Activated CD8-positive, alpha-beta memory T cell treated with anti-CD3 and anti-CD28 coated beads for 1 hour (primary cell): ENCODE results near the gene CKMT1B.
"Not testable (repeated sequence)": the region's sequence is repeated elsewhere in the genome, so short reads cannot be mapped to it uniquely, and the experiment has no call there.

Experiments used
- DNase-seq, 2 donors: peaks; one replicate each; pipeline ENCODE4 v3.0.0-alpha.2; 2020; ENCODE audit warnings: low read depth in 1 of 2; ENCODE audit errors: extremely low read depth in 1 of 2

The CKMT1B gene

DNA sequence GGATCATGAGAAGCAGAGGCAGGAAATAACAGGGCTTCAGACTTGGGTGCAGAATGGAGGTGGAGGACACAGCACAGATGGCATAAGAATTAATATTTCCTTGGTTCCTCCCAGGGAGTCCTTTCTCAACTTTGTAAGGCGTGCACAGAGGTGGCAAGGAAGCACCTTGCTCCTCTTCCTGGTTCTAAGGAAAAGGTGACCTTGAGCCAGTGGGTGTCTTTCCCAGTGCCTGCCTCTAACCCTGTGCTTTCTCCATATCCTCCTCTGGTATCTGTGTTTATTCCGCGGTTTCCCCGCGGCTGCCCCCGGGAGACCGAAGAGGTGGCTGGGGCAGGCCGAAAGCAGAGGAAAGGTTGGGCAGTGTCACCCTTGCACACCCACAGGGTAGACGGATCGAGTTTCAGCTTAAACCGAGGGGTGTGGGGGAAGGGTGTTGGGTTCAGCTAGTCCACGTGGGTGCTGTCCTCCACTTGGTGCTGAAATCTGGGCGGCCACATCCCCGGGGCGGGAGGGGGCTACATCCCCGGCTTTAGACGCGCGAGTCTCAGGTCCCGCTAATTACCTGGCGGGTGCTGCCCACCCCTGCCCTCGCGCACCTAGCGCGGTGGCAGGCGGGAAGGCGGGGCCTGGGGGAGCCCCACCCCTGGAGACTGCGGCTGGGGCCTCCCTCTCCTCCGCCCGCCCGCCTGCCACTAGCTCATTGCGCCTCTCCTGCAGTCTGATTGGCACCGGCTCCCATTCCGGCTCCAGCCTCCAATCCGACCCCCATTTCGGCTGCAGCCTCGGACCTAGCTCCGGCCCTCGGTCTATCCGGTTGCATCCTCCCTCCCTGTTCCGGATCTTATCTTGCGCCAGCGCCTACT is at the start of gene CKMT1B:
Gene CKMT1B, plus strand, starts transcription at position 700 of the 863 bp plus-strand sequence. CDS start 192 bp downstream, outside the sequence.
- DNase-seq, result not testable (repeated sequence)

- DNase-seq, result no peak
Observed at GRCh38 chr15:43544266-43544665, 49.6 kb upstream of the CKMT1B start.

DNA sequence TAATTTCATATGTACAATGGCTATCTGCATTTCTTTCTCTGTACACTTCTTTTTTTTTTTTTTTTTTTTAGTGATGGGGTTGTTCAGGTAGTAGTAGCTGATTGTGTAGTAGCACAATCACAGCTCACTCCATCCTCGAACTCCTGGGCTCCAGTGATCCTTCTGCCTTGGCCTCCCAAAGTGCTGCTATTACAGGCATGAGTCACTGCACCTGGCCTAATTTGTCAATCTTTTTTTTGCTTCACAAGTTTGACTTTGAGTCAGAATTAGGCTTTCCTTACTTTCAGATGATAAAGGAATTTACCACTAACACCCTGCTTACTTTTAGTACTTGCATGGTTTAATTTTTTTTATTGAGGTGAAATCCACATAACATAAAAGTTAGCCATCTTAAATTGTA is 48.4 kb upstream of the CKMT1B start:
- DNase-seq, result no peak

- no peak for DNase-seq
Observed at GRCh38 chr15:43547539-43547938, 46.3 kb upstream of the CKMT1B start.

- no peak for DNase-seq
Observed at GRCh38 chr15:43550527-43551363, 43.1 kb upstream of the CKMT1B start.

DNA sequence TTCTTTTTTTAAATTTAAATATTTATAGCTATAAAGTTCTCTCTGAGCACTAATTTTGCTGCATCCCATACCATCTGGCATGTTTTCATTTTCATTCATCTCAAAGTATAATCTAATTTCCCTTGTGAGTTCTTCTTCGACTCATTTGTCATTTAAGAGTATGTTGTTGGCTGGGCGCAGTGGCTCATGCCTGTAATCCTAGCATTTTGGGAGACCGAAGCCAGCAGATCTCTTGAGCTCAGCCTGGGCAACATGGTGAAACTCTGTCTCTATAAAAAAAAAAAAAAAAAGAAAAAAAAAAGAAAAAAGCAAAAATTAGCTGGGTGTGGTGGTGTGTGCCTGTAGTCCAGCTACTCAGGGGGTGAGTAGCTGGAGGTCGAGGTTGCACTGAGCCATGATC is 41.6 kb upstream of the CKMT1B start:
- no peak for DNase-seq

- no peak for DNase-seq
Observed at GRCh38 chr15:43552986-43553385, 40.8 kb upstream of the CKMT1B start.

DNA sequence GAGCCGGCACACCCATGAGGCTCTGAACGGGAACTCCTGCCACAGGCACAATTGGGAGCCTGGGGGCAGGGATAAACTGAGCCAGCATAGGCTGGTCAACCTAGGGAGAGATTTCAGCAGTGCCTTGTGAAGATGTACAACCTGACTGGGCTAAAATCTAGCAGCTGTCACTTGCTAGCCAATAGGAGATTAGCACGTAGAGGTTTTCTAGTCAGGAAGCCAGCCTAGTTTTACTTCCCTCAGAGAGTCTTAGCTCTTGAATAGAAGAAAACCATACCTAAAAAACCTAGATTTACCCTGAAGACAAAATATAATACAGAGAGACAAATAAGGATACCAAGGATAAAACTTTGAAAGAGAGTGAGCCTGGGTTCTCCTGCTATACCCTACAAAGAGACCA is 31.1 kb upstream of the CKMT1B start:
- DNase-seq, result not testable (repeated sequence)

- DNase-seq, result not testable (repeated sequence)
Observed at GRCh38 chr15:43563793-43564192, 30.0 kb upstream of the CKMT1B start.

GRCh38 chr15:43566615-43567014 is 27.2 kb upstream of the CKMT1B start:
- DNase-seq, result not testable (repeated sequence)

GRCh38 chr15:43574607-43575006 is 19.2 kb upstream of the CKMT1B start:
- DNase-seq, result not testable (repeated sequence)

DNA sequence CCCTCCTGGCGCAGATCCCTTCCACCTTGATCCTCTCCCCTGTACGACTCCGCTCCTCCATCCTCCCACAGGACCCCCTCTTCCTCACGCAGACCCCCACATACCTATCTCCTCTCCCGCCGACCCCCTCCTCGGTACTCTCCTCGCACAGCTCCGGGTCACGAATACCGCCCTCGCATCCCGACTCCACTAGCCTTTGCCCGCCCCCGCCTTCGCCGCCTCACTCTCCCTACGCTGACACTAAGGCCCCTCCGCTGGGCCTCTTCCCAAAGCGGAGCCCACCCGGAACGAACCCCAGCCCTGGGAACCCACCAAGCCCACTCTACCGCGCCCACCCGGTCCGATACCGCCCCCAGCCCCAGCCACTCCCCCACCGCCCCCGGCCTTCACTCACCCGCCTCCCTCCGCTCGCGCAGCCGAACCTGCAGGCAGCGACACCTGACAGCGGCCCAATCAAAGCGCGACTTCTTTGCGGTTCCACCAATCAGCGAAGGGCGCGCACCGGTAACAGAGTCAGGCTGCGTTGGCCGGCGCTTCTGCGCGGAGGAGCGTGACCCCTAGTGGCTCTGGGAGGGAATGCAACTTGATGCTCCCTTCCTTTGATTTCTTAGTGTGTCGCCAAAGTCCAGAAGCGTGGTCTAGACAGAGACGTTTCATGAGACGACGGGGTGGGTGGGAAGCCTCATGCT is 3.9 kb upstream of the CKMT1B start, which contains the start of gene PPIP5K1:
Gene PPIP5K1, minus strand, starts transcription at position 431 of the 689 bp plus-strand sequence. CDS start 5,704 bp downstream, outside the sequence.
- not testable (repeated sequence) for DNase-seq

- not testable (repeated sequence) for DNase-seq
Observed at GRCh38 chr15:43592841-43593240, 986 bp upstream of the CKMT1B start.

DNA sequence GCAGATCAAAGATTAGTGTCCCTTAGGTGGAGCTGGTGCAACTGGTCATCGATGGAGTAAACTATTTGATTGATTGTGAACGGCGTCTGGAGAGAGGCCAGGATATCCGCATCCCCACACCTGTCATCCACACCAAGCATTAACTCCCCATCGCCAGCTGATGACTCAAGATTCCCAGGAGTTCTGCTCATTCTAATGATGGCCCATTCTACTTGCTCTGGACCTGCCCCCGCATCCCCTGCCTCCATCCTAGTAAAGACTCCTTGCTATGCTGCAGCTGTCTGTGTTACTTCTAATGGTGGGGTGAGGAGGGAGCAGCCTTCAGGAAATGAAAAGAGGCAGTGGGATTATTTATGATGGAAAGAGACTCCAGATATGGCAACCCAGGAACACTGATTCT is 5.3 kb downstream of the CKMT1B start:
- DNase-seq, result not testable (repeated sequence)

- DNase-seq, result not testable (repeated sequence)
Observed at GRCh38 chr15:43600200-43600599, 6.4 kb downstream of the CKMT1B start.

DNA sequence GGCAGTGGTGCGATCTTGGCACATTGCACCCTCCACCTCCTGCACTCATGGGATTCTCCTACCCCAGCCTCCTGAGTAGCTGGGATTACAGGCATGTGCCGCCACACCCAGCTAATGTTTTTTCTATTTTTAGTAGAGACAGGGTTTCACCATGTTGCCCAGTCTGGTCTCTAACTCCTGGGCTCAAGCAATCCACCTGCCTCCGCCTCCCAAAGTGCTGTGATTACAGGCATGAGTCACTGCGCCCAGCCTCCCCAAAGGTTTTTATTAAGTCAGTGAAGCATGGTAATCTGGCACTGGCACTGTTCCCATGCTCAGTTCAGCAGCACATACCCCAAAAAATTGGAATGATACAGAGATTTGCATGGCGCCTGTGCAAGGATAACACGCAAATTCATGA is 8.4 kb downstream of the CKMT1B start:
- DNase-seq, result not testable (repeated sequence)

- not testable (repeated sequence) for DNase-seq
Observed at GRCh38 chr15:43617750-43618149, 23.9 kb downstream of the CKMT1B start.

DNA sequence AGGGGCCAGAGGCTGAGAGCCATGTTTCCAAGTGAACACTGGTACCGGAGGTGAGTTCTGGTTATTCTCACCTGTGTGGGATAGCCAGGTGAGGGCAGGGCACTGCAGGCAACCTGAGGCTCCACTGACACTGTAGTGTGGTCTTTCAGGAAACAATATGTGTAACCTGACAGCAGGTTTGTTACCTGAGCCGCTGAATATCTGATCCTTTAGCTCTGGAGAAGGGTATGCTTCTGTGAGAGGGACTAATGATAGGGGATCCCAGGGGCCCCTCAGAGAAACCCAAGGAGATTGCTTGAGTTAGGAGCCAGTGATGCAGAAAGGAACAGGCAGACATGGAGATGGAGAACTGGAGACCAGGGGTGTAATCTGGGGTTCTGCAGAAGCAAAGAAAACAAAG is 24.9 kb downstream of the CKMT1B start, which contains the start of gene STRC:
Gene STRC, minus strand, starts transcription at position 101 of the 400 bp plus-strand sequence. Its CDS starts 78 bp downstream, at position 23.
- not testable (repeated sequence) for DNase-seq

DNA sequence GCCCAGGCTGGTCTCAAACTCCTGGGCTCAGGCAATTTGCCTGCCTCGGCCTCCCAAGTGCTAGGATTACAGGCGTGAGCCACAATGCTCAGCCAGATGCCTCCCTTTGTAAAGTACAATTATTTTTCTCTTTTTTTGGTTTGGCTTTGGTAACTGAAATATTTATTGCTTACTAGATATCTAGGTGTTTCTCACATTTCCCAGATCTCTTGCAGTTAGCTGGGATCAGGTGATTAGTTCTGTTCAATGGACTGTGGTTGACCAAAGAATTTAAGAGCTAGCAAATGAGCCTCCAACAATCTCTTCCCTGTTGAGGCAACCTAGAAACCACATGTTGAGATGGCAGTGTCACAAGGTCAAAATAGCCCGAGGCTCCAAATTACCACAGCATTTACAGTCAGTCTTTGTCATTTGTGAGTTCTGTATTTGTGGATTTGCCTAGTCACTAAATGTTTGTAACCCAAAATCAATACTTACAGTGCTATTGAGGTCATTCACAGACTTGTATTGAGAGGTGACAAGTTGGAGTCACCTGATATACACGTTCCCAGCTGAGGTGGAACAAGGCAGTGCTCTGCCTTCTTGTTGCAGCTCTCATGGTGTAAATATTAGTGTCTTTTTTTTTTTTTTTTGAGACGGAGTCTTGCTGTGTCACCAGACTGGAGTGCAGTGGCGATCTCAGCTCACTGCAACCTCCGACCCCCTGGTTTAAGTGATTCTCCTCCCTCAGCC is 28.4 kb downstream of the CKMT1B start:
- DNase-seq, result not testable (repeated sequence)

DNA sequence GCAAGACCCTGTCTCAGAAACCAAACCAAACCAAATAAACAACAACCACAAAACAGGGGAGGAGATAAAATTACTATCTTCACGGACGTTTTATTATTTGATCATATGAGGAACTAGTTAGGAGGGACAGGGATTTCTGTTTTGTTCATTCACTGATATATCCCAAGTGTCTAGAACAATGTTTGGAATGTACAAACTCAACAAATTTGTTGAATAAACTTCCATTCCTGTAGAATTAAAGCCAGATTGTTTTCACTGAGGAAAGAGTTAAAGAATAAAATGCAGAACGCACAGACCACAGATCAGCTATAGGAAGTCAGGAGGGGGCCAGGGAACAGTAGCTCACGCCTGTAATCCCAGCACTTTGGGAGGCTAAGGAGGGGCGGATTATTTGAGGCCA is 31.3 kb downstream of the CKMT1B start:
- DNase-seq, result no peak
